PFSK-1 (cell line): ENCODE results near the gene WNT6.

Source experiments
- FOXP2 ChIP-seq: optimal IDR thresholded peaks from 2 replicates; pipeline ENCODE3; 2011; ENCODE audit warnings: borderline replicate concordance, control low read depth, inconsistent platforms; ENCODE audit not compliant: insufficient read depth; ENCODE audit errors: extremely low read length, extremely low read depth
- POLR2AphosphoS5 ChIP-seq: IDR thresholded peaks from 2 replicates; pipeline ENCODE4 v1.6.1; 2012; ENCODE audit warnings: low read depth, mild to moderate bottlenecking, control low read depth, low read length, moderate library complexity
- REST ChIP-seq, 2 experiments: IDR thresholded peaks; 2 replicates each; pipeline versions ENCODE4 v1.6.1 to v1.8.0; 2011 to 2012; ENCODE audit warnings: low read depth in 2 of 2, low read length in 2 of 2, control low read depth in 1 of 2, inconsistent platforms in 1 of 2, mild to moderate bottlenecking in 1 of 2, moderate library complexity in 1 of 2; ENCODE audit not compliant: insufficient read depth in 1 of 2
- SIN3A ChIP-seq: IDR thresholded peaks from 2 replicates; pipeline ENCODE4 v1.6.1; 2012; ENCODE audit warnings: mild to moderate bottlenecking, low read length, moderate library complexity, borderline replicate concordance; ENCODE audit not compliant: insufficient read depth
- TAF1 ChIP-seq: IDR thresholded peaks from 2 replicates; pipeline ENCODE4 v1.6.1; 2012; ENCODE audit warnings: low read length, control low read depth, borderline replicate concordance; ENCODE audit not compliant: insufficient read depth

- TF ChIP-seq REST (IDR thresholded peaks at IDR 0.05; ENCODE audit: insufficient read depth in 1 of 2, low read depth in 2 of 2, low read length in 2 of 2), result no peak
- TF ChIP-seq SIN3A, result no peak
- no peak for TF ChIP-seq FOXP2
- TF ChIP-seq POLR2AphosphoS5, result no peak
- TF ChIP-seq TAF1, result no peak
These were observed 5.8 kb upstream of the WNT6 start for GRCh38 chr2:218853766-218854165.
